COLO668 (cell line): ENCODE measurements around the gene SAG.
"Not testable (repeated sequence)": the region's sequence is repeated elsewhere in the genome, so short reads cannot be mapped to it uniquely, and the experiment has no call there.

Experiments
- DNase-seq: peaks from one replicate; lab custom pipeline; 2025; ENCODE audit not compliant: unreplicated experiment; lab: John Stamatoyannopoulos, UW

The SAG gene

GRCh38 chr2:233329489-233330135 is 22.0 kb downstream of the SAG start:
- DNase-seq, result peak; percentile 60

- no peak for DNase-seq
Measured at GRCh38 chr2:233331536-233331935, 23.9 kb downstream of the SAG start.

GRCh38 chr2:233332125-233332524 is 24.5 kb downstream of the SAG start:
- no peak for DNase-seq

- DNase-seq, result no peak
Measured at GRCh38 chr2:233334915-233335314, 27.3 kb downstream of the SAG start.

GRCh38 chr2:233336091-233336490 is 28.5 kb downstream of the SAG start:
- DNase-seq, result not testable (repeated sequence)

GRCh38 chr2:233336541-233336940 is 28.9 kb downstream of the SAG start:
- DNase-seq, result no peak

- DNase-seq, result no peak
Measured at GRCh38 chr2:233338046-233338445, 30.4 kb downstream of the SAG start.

GRCh38 chr2:233338812-233339368 is 31.3 kb downstream of the SAG start:
- no peak for DNase-seq

GRCh38 chr2:233339427-233339826 is 31.8 kb downstream of the SAG start:
- no peak for DNase-seq

GRCh38 chr2:233341296-233341695 is 33.7 kb downstream of the SAG start:
- no peak for DNase-seq

GRCh38 chr2:233342301-233342700 is 34.7 kb downstream of the SAG start:
- DNase-seq, result no peak

GRCh38 chr2:233343171-233343705 is 35.6 kb downstream of the SAG start:
- no peak for DNase-seq

- no peak for DNase-seq
Measured at GRCh38 chr2:233346376-233346775, 38.8 kb downstream of the SAG start.

GRCh38 chr2:233346930-233347329 is 39.3 kb downstream of the SAG start:
- no peak for DNase-seq

GRCh38 chr2:233349005-233349998 is 41.7 kb downstream of the SAG start:
- DNase-seq, result peak; percentile 72

GRCh38 chr2:233350708-233351107 is 43.1 kb downstream of the SAG start:
- DNase-seq, result peak; percentile 23

GRCh38 chr2:233351423-233351822 is 43.8 kb downstream of the SAG start:
- DNase-seq, result no peak

GRCh38 chr2:233352141-233352842 is 44.7 kb downstream of the SAG start:
- no peak for DNase-seq

- no peak for DNase-seq
Measured at GRCh38 chr2:233353101-233353768, 45.6 kb downstream of the SAG start.

- DNase-seq, result peak; percentile 75
Measured at GRCh38 chr2:233353769-233354499, 46.3 kb downstream of the SAG start, which contains the start of gene DGKD. TSS of gene DGKD (plus strand) at chr2:233354494. CDS start at chr2:233354519, 25 bp downstream.
